Limb (tissue), 2 donors: ENCODE results near the gene PDCD7.
A peak's percentile ranks its signal among the peaks of the same experiment; 100 is the strongest.
"Not testable (repeated sequence)": the region's sequence is repeated elsewhere in the genome, so short reads cannot be mapped to it uniquely, and the experiment has no call there.

Experiments
- DNase-seq, 2 donors: peaks; one replicate each; pipeline ENCODE4 v3.0.0-alpha.2; 2016; ENCODE audit errors: extremely low spot score in 2 of 2

PDCD7 gene

GRCh38 chr15:65130941-65131340 lies 2.7 kb downstream of the PDCD7 start:
- no peak for DNase-seq

DNA sequence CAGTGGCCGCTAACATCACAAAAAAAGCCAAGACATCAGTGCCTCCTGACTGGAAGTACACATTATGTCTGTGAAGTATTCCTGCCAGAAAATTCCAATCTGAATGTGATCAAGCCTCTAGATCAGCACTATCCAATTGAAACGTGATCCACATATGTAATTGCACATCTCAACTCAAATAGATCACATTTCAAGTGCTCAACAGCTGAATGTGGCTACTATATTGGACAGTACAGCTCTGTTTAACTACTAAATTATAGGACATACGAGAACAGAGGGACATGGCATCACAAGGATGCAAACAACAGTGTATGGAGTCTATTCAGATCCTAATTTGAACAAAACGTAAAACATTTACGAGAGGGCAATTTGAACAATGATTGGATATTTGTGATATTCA lies 18.1 kb downstream of the PDCD7 start:
- DNase-seq: peak in 1 of 2 donors; percentile 29

- DNase-seq: no peak
Measured at GRCh38 chr15:65115086-65115485, 18.5 kb downstream of the PDCD7 start, which contains the start of gene UBAP1L. UBAP1L (minus strand) TSS chr15:65115200; CDS start chr15:65106215, 8,985 bp downstream.

- DNase-seq: no peak
Measured at GRCh38 chr15:65110676-65111292, 22.8 kb downstream of the PDCD7 start.

DNA sequence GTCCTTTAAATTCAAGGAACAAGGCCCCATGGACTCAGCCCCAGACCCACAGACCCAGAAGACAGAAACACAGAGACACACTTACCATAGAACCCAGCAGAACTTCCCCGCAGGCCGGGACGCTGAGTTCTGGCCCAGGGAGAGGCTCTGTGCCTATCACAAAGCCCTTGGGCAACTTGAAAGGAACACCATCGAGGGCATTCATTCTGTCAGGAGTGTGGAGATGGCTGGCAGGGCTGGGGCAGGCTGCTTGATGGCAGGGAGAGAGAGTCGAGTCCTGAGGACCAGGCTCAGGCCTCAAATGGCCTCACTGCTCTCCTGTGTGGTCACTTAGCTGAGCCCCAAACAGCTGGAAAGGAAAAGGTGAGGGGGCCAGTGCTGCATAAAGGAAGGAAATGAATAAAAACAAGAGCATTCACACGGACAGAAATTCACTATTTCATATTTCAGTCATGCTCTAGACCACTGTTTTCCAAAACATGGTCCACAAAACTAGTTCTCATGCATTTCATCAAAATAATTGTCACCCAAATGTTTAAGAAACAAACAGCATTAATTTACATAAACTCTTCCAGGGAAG lies 27.5 kb downstream of the PDCD7 start:
- DNase-seq: no peak

GRCh38 chr15:65105038-65105437 lies 28.6 kb downstream of the PDCD7 start:
- no peak for DNase-seq

- no peak for DNase-seq
Measured at GRCh38 chr15:65102912-65103311, 30.7 kb downstream of the PDCD7 start.

DNA sequence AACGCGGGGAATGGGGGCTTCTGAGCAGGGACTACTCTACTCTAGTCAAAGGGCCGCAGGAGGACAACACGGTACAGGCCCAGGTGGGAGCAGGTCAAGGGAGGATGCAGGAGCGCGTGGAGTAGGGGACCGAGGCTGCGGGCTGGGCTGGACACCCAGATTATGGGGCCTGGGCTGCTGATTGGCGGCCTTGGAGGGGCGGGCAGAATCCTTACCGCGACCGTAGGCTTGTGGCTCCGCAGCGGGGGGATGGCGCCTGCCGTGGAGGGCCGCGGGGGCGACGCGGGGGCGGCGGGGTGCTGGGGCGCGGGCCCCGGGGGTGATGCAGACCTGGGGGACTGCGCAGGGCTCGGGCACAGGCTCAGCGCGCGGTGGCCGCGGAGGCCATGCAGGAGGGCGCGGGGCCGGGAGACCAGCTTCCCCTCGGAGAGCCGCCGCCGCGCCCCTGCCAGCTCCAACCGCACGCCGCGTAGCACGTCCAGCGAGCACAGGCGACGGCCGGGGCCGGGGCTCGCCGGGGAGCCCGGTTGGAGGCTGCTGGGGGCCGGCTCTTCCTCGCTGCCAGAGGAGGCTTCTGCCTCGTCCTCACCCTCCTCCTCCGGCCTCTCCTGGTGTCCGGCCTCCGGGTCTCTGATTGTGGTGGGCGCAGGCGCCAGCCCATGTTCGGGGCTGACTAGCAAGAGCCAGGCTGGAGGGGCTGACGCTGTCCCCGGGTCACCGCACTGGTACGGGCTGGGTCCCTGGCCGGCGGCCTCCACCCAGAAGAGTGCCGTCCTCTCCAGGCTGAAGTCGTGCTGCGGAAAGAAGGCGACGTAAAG lies 31.5 kb downstream of the PDCD7 start:
- peak in 1 of 2 donors; percentile 42 for DNase-seq

- peak; percentile 71 to 89 for DNase-seq
Measured at GRCh38 chr15:65101411-65101890, 32.2 kb downstream of the PDCD7 start.

DNA sequence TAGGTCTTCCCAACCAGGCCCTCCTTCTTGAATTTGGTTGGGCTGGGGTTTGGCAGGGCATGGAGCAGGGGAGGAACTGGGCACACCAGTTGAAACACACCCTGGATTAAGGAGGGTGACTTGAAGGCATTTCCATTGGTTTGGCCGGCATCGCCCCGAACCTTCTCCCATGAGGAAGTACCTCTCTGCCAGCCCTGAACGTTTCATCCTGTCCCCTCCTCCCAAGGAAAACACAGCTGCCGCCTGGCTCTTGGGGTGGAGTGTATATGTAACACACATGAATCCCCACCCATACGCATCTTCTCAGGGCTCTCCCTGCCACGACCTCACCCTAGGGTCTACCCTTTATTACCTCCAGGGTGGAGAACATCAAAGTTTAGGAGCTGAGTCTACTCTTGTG lies 33.2 kb downstream of the PDCD7 start:
- no peak for DNase-seq

DNA sequence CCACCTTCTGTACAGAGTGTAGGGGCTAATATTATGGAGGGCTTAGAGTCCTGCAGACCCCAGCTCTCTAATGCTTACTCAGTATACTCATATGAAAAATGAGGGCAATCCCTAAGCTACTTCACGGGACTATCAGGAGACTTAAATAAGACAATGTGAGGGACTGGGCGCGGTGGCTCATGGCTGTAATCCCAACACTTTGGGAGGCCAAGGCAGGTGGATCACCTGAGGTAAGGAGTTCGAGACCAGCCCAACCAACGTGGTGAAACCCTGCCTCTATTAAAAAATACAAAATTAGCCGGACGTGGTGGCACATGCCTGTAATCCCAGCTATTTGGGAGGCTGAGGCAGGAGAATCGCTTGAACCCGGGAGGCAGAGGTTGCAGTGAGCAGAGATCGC lies 33.8 kb downstream of the PDCD7 start:
- DNase-seq: not testable (repeated sequence)

GRCh38 chr15:65099336-65099735 lies 34.3 kb downstream of the PDCD7 start:
- DNase-seq: peak in 1 of 2 donors; percentile 22

GRCh38 chr15:65097651-65098263 lies 35.9 kb downstream of the PDCD7 start:
- no peak for DNase-seq

DNA sequence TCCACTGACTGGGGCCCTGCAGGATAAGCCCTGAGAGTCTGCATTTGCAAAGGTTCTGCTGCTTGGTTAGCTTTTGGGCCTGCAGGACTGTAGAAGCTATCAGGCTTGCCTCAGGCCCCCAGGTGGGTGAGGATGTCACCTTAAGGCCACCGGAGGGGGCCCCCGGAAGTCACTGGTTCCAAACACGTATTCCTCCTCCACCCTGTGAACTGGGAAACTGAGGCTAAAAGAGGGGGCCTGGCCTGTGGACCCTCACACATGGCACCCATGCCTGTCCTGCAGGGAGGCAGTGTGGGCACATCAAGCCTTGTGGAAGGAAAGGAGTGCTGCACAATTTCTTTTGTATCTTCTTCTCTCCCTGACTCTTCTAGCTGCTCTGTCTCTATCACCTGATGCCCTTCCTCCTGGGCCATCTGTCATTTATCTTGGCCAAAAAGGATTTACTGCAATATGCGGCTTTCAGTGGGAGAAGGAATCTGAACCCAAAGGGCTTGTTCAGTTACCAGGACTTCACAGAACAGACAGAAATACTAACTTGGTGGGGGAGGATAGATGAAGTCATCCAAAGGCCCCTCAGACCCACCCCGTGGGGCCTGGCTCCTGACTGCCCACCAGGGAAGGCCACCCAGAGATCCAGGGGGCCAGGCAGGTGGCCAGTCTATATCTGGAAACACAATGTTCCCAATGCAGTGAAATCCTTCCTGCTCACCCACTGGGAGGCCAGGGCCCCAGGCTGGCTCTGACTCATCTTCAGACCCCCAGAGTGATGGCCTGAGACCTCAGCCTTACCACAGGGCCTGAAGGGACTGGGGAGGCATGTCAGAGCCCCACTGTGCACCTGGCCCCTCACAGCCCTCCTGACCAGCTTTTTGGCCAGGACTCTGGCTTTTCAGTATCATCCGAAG lies 36.9 kb downstream of the PDCD7 start:
- DNase-seq: no peak

DNA sequence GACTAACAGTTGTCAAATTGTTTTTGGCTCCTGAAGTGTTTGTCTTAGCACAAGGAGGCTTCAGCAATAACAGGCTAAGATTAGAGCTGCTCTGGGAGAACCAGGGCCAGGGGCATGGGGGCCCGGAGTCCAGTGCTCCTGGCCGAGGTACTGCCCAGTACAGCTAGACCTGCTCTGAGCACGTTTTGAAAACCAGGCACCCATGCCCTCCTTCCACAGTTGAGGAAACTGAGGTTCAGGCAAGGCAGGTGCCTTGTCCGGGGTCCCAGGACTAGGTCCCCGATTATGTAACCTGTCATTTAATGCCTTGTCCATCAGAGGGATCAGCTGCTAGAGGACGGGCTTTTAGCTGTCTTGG lies 37.9 kb downstream of the PDCD7 start:
- no peak for DNase-seq

DNA sequence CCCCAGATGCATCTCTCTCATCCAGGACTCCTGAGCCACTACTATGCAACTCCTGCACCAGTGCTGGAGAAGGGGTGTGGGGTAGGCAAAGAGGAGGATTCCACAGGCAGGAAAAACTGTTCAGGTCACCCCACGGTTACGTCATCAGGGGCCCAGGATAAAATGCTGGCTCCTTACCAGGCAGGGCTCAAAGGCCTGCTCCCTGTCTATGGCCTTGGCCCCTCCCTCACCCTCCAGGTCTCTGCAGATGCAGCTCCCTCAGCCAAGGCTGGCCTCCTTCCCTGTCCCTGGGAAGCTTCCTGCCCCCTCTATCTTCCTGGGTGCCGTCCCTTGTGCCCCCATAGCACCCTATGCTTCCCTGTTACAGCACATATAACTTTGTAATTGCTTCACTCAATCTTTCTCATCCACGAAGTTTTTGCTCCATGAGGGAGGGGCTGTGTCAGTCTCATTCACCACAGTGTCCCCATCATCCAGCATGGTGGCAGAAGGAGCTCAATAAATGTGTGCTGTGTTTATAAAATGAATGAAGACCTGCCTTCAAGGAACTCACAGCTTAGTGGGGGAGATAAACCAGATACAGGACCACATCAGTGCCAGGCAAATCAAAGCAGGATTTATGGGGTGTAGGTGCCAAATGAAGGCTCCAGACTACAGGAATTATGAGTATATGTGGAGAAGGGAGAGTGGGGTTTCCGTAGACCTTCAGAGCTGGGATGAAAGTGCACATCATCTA lies 38.4 kb downstream of the PDCD7 start:
- DNase-seq: no peak

DNA sequence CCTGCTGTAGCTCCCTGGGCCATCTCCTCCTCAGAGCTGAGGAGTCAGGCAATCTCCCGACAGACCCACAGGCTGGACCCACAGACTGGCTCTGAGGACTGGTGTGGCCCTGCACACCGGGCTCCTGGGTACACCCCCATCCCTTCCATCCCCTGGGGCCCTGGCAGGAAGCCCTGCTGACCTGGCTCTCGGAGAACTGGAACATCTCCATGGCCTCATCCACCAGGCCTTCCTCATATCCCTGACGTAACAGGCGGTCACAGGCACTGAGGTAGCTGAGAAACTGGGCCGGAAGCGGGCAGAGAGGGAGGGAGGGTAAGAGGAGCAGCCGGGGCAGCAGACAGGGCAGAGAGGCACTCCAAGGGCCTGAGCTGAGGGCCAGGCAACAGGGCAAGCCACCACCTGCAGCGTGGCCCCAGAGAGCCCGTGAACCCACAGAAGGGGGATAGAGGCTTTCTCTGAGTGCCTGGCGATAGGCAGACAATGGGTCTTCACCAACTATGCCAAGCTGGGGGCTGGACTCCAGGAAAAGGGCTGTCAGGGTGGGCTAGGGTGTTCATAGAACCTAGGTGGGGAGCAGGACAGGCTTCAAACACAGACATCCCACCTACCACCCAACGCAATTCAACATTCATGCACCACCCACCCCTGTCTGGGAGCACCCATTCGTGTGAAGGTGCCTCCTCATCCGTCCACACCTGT lies 39.2 kb downstream of the PDCD7 start:
- DNase-seq: no peak

GRCh38 chr15:65093793-65094170 lies 39.8 kb downstream of the PDCD7 start:
- not testable (repeated sequence) for DNase-seq

DNA sequence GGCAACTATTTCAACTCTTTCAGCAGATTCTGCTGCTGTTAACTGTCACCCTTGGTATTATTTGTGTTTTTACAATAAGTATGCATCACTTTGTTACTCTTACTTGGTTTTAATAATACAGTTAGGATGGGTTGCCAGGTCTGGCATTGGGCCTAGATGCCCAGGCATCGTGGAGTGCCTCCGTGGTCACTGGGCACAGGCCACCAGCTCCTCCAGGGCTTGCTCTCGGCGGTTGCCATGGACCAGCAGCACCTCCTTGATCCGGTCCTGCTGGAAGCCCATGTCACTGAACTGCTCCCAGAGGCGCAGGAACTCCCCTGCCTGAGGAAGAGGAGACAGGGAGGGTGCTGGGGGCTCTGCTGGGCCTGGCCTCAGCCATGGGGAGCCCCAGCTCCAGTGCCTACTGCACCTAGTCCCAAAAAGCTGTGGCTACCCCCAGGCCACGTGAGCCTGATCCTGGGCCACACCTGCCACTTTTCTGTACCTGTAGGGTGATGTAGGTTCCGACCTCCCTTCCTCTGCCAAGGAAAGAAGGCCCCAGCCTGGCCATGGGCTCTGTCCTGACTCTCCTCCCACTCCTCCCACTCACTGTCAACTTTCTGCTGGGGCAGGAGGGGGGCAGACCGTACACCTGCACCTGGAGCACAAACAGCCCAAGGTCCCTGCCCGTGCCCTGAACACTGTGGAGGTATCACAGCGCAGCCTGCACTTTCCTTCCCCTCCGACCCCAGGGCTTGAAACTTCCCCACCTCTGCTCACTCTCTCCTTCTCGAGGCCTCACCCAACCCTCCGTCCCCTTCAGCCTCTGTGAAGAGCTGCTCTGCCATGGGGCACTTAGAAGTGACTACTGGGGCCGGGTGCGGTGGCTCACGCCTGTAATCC lies 40.5 kb downstream of the PDCD7 start:
- no peak for DNase-seq
